HCT116 (cell line): Measurements from ENCODE around the gene CWC27. TPM values are rescaled to one million over a fixed set of nuclear protein-coding genes. Genes with fewer than 3 reads are reported as not detected.

Experiments
- ATAC-seq: fragments of 200-7000 bp; cut with Tn5 transposase; 2 replicates; pipeline ENCODE4 v1.9.1; 2020; ENCODE audit warnings: mild to moderate bottlenecking, moderate library complexity
- BruUV-seq: library from RNA; stranded (reverse); fragments of 400-500 nt; replicated peaks from 2 replicates; lab custom pipeline; 2021; lab: Mats Ljungman, UMichigan
- CTCF ChIA-PET: fragments of 300-600 bp; sonication (Branson Sonifier 250); formaldehyde crosslinking; loops from one replicate; lab custom pipeline; 2021; ENCODE audit warnings: antibody characterized with exemption; lab: Charles Lee
- POLR2A ChIA-PET: fragments of 300-600, 350-600 bp; sonication (Branson Sonifier 250); formaldehyde crosslinking; loops from one replicate; lab custom pipeline; 2021; ENCODE audit warnings: antibody characterized with exemption; lab: Charles Lee
- RAD21 ChIA-PET, 2 experiments: fragments of 300-600 bp; sonication (Branson Sonifier 250); formaldehyde crosslinking; loops; one replicate each; lab custom pipeline; 2023; ENCODE audit warnings: low total read pairs in 2 of 2; ENCODE audit not compliant: uncharacterized antibody in 2 of 2, unreplicated experiment in 2 of 2, low non-redundant PET in 1 of 2; lab: Charles Lee
- DNase-seq: peaks from one replicate; pipeline ENCODE4 v3.0.0-alpha.2; 2010; ENCODE audit warnings: low read depth, low spot score
- H2AFZ ChIP-seq: fragments of 200-600 bp; shearing (Covaris generic), sonication (generic); 2 replicates; pipeline ENCODE4 v1.6.1; 2017; ENCODE audit warnings: low read depth, mixed run types, mixed read lengths, antibody characterized with exemption, low read length; ENCODE audit not compliant: poor library complexity, severe bottlenecking
- H3K27ac ChIP-seq: 2 replicates; pipeline ENCODE4 v1.5.1; 2012; ENCODE audit warnings: low read depth, low read length
- H3K27me3 ChIP-seq: fragments of 200-600 bp; sonication (generic); 2 replicates; pipeline ENCODE4 v1.6.1; 2016; ENCODE audit warnings: mixed run types, low read length, mixed read lengths; ENCODE audit not compliant: insufficient read depth
- H3K36me3 ChIP-seq, 2 experiments: fragments of 200-500 bp in 1 of 2; fragments of 200-600 bp in 1 of 2; sonication (Bioruptor generic) in 1 of 2; sonication (generic) in 1 of 2; 2 replicates each; pipeline versions ENCODE4 v1.5.1 to v1.6.1; 2014 to 2016; ENCODE audit warnings: low read length in 2 of 2, inconsistent platforms in 1 of 2, mixed read lengths in 1 of 2, mixed run types in 1 of 2; ENCODE audit not compliant: insufficient read depth in 2 of 2, control insufficient read depth in 1 of 2
- H3K4me1 ChIP-seq, 2 experiments: fragments of 200-600 bp in 1 of 2; sonication (generic) in 1 of 2; 2 replicates each; pipeline versions ENCODE4 v1.5.1 to v1.6.1; 2012 to 2017; ENCODE audit warnings: low read length in 2 of 2, inconsistent platforms in 1 of 2, mild to moderate bottlenecking in 1 of 2, mixed read lengths in 1 of 2, mixed run types in 1 of 2, moderate library complexity in 1 of 2; ENCODE audit not compliant: insufficient read depth in 2 of 2, control insufficient read depth in 1 of 2
- H3K4me2 ChIP-seq: fragments of 200-600 bp; sonication (generic); 2 replicates; pipeline ENCODE4 v1.6.1; 2017; ENCODE audit warnings: mixed run types, low read length, mixed read lengths
- H3K4me3 ChIP-seq, 2 experiments: fragments of 200-600 bp in 1 of 2; sonication (generic) in 1 of 2; replicated peaks in 1 of 2; 2 replicates each; pipeline ENCODE4 v1.5.1; 2011 to 2016; ENCODE audit warnings: low read length in 2 of 2, control low read depth in 1 of 2, low read depth in 1 of 2, mild to moderate bottlenecking in 1 of 2, mixed read lengths in 1 of 2, mixed run types in 1 of 2
- H3K79me2 ChIP-seq: fragments of 200-600 bp; sonication (generic); 2 replicates; pipeline ENCODE4 v1.6.1; 2017; ENCODE audit warnings: mild to moderate bottlenecking, mixed run types, low read length, moderate library complexity, mixed read lengths; ENCODE audit not compliant: insufficient read depth
- H3K9ac ChIP-seq: fragments of 200-600 bp; sonication (generic); 2 replicates; pipeline ENCODE4 v1.6.1; 2016; ENCODE audit warnings: low read length, mixed read lengths
- H3K9me2 ChIP-seq: fragments of 200-600 bp; sonication (generic), shearing (Covaris generic); 2 replicates; pipeline ENCODE4 v1.6.1; 2017; ENCODE audit warnings: mixed run types, mild to moderate bottlenecking, moderate library complexity; ENCODE audit not compliant: insufficient read depth
- H3K9me3 ChIP-seq, 2 experiments: fragments of 200-500 bp in 1 of 2; fragments of 200-600 bp in 1 of 2; sonication (Bioruptor generic) in 1 of 2; sonication (generic) in 1 of 2; 2 replicates each; pipeline ENCODE4 v1.6.1; 2014 to 2017; ENCODE audit warnings: low read length in 2 of 2, mixed read lengths in 2 of 2, inconsistent platforms in 1 of 2, low read depth in 1 of 2, mild to moderate bottlenecking in 1 of 2, mixed run types in 1 of 2, moderate library complexity in 1 of 2; ENCODE audit not compliant: control insufficient read depth in 1 of 2, insufficient read depth in 1 of 2
- H4K20me1 ChIP-seq: fragments of 200-600 bp; sonication (generic), shearing (Covaris generic); 2 replicates; pipeline ENCODE4 v1.6.1; 2017; ENCODE audit warnings: mixed run types, mild to moderate bottlenecking, moderate library complexity; ENCODE audit not compliant: insufficient read depth
- EZH2phosphoT487 ChIP-seq: fragments of 200-600 bp; IDR thresholded peaks from 2 replicates; pipeline ENCODE4 v1.6.1; 2018; ENCODE audit warnings: antibody characterized with exemption, borderline replicate concordance
- RAD21 ChIP-seq: IDR thresholded peaks from 2 replicates; pipeline ENCODE4 v1.6.1; 2012; ENCODE audit warnings: low read depth, mild to moderate bottlenecking
- SP1 ChIP-seq: IDR thresholded peaks from 2 replicates; pipeline ENCODE4 v1.6.1; 2012; ENCODE audit warnings: low read depth
- YY1 ChIP-seq: IDR thresholded peaks from 2 replicates; pipeline ENCODE4 v1.6.1; 2011; ENCODE audit warnings: low read length, low read depth, moderate library complexity, mild to moderate bottlenecking; ENCODE audit not compliant: insufficient replicate concordance; ENCODE audit errors: extremely low read depth
- ZFX ChIP-seq: fragments of 450-650 bp; IDR thresholded peaks from 2 replicates; pipeline ENCODE4 v1.6.1; 2017
- intact Hi-C: fragments of 100-400 bp; cut with micrococcal nuclease; formaldehyde crosslinking; loops from 2 replicates; pipeline ENCODE4 v1.10.0; 2022
- total RNA-seq: library from RNA; stranded (reverse); gene quantifications from one replicate; pipeline ENCODE4 v1.2.1, GENCODE V29; 2021; ENCODE audit not compliant: unreplicated experiment

CWC27 gene
- total RNA-seq, 1 experiment from 2014 or later, result 29.1 TPM

GRCh38 chr5:64887910-64888309, 119.2 kb downstream of the CWC27 start:
- ATAC-seq (no peak), DNase-seq (no peak)
- Histone ChIP-seq H3K36me3 (no peaks in the 10 kb centered on the region), H3K4me3 (no peak overlapping the region), H3K79me2 (no peaks in the 10 kb centered on the region), H3K9me3 (no peaks in the 10 kb centered on the region), H4K20me1 (no peaks in the 10 kb centered on the region), H2AFZ (no peak overlapping the region), H3K27me3 (no peaks in the 10 kb centered on the region), H3K9ac (no peak overlapping the region), H3K9me2 (no peaks in the 10 kb centered on the region), H3K4me1 (no peaks in the 10 kb centered on the region), H3K4me2 (no peak overlapping the region), H3K27ac (no peak overlapping the region)
- intact Hi-C loops, result no loop called here
- ChIA-PET CTCF (no interaction called here), POLR2A (no interaction called here), RAD21 (no interaction called here)
- BruUV-seq, result no TSS peak
- no peak for TF ChIP-seq SP1
- TF ChIP-seq YY1, result no peak
- TF ChIP-seq, all 23 proteins: peak for 0

- no peak overlapping the region for H2AFZ ChIP-seq
- no peak overlapping the region for H3K9ac ChIP-seq
- intact Hi-C loops, result no loop called here
- no peak overlapping the region for H3K4me2 ChIP-seq
- no peaks in the 10 kb centered on the region for H3K9me3 ChIP-seq
- H3K79me2 ChIP-seq, result no peaks in the 10 kb centered on the region
- CTCF ChIA-PET, result no interaction called here
- no peaks in the 10 kb centered on the region for H3K36me3 ChIP-seq
- H3K4me1 ChIP-seq, result no peaks in the 10 kb centered on the region
- BruUV-seq, result no TSS peak
- no peak overlapping the region for H3K27ac ChIP-seq
- H4K20me1 ChIP-seq, result no peaks in the 10 kb centered on the region
- no peak overlapping the region for H3K4me3 ChIP-seq
- RAD21 ChIA-PET, result no interaction called here
- DNase-seq (no peak), ATAC-seq (no peak)
- no peaks in the 10 kb centered on the region for H3K27me3 ChIP-seq
- POLR2A ChIA-PET, result no interaction called here
- TF ChIP-seq YY1 (no peak), RAD21 (no peak), EZH2phosphoT487 (no peak), ZFX (no peak)
- H3K9me2 ChIP-seq, result no peaks in the 10 kb centered on the region
These were observed 127.0 kb downstream of the CWC27 start for GRCh38 chr5:64895748-64896147.
